NCI-H128 (cell line): ENCODE measurements around the gene PAQR5.
"Not testable (repeated sequence)": the region's sequence is repeated elsewhere in the genome, so short reads cannot be mapped to it uniquely, and the experiment has no call there.

Experiments used
- DNase-seq: peaks from one replicate; lab custom pipeline; 2025; ENCODE audit not compliant: unreplicated experiment; lab: John Stamatoyannopoulos, UW

PAQR5 gene

GRCh38 chr15:69351333-69351732 lies 52.6 kb downstream of the PAQR5 start:
- no peak for DNase-seq

- no peak for DNase-seq
These were observed 53.2 kb downstream of the PAQR5 start for GRCh38 chr15:69351884-69352283.

- no peak for DNase-seq
These were observed 59.4 kb downstream of the PAQR5 start for GRCh38 chr15:69357773-69358771.

DNA sequence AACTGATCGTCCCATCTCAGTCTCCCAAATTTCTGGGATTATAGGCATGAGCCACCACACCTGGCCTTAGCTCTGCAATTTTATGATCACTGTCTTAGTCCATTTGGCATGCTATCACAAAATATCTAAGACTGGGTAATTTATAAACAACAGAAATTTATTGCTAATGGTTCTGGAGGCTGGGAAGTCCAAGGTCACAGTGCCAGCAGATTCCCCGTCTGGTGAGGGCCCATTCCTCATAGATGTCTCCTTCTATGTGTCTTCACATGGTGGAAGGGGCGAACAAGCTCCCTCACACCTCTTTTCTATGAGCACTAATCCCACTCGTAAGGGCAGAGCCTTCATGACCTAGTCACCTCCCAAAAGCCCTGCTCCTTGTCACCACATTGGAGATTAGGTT lies 60.1 kb downstream of the PAQR5 start:
- no peak for DNase-seq

DNA sequence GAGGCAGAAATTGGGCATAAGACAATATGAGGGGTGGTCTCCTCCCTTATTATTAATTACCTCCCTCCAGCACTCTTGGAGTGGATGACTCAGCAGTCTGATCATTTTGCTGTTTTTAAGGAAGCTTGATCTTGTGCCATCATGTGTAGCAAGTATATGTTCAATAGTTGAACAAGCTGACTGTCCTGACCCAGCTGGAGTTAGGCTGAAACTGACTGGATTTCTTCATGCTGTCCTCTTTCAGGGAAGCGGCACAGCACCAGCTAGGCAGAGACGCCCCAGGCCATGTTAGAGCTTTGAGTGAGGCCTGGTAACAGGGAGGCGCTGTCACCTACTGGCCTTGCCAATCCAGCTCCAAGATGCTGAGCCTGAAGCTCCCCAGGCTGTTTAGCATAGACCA lies 61.0 kb downstream of the PAQR5 start:
- DNase-seq = no peak

GRCh38 chr15:69360642-69361041 lies 61.9 kb downstream of the PAQR5 start:
- no peak for DNase-seq

GRCh38 chr15:69367236-69367635 lies 68.5 kb downstream of the PAQR5 start:
- DNase-seq = no peak

- DNase-seq = no peak
These were observed 70.9 kb downstream of the PAQR5 start for GRCh38 chr15:69369631-69370030.

- no peak for DNase-seq
These were observed 74.7 kb downstream of the PAQR5 start for GRCh38 chr15:69373406-69373805.

DNA sequence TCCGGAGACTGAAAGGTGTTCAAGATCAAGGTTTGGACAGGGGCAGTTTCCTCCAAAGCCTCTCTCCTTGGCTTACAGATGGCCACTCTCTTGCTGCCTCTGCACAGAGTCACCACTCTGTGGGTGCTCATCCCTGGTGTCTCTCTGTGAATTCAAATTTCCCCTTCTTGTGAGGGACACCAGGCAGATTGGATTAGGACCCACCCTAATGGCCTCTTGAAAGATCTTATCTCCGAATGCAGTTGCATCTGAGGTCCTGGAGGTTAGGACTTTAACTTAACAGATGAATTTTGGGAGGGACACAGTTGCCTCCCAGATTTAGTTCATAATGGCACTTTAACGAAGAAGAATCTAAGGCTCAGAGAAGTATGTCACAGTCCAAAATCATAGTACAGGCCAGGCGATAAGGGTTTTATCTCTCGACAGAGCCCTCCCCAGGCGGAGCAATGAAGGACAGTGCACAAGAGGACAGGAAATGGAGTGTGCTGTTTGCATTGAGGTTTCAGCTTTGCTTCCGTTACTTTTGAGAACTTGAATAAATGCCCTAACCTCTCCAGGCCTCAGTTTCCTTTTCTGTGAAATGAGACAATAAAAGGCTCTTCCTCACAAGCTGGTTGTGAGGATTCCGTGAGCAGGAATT lies 76.6 kb downstream of the PAQR5 start:
- DNase-seq = no peak

DNA sequence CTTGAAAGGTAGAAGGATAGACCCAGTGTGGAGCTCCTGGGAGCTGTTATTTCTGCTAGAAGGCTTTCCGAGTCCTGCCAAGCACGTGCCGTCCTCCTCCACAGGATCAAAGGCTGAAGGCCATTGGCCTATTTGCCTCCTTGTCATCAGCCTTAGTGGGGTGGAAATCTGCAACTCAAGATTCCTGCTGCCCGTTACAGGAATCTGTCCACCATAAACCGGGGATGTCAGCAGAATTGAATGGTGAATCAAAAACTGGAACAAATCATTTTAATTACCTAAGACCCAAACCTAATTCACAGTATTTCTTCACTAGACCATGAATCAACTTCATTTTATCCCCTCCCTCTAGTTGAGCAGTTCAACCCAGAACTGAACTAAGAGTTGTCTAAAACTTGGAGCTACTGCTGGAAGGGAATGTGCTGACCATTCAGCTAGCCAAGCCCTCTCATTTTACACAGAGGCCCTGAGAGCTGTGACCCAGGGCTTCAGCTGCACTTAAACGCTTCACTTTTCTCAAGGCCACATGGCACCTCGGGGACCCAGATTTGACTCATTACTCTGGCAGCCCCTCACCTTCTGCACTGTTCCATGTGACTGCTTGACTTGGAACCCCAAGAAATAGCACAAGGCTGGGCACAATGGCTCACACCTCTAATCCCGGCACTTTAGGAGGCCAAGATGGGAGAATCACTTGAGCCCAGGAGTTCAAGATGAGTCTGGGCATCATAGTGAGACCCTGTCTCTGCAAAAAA lies 78.7 kb downstream of the PAQR5 start:
- no peak for DNase-seq

- no peak for DNase-seq
These were observed 81.5 kb downstream of the PAQR5 start for GRCh38 chr15:69380100-69380725.

- DNase-seq = no peak
These were observed 82.0 kb downstream of the PAQR5 start for GRCh38 chr15:69380726-69381105.

DNA sequence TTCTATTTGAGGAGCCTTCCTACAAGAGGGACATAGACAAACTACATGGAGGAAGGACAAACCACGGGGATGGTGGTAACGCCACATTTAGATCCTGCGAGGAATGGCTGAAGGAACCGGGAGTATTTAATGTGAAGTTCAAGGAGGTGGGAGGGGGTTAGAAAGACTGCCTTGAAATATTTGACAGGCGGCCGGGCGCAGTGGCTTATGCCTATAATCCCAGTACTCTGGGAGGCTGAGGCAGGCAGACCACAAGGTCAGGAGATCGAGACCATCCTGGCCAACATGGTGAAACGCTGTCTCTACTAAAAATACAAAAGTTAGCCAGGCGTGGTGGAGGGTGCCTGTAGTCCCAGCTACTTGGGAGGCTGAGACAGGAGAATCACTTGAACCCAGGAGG lies 83.5 kb downstream of the PAQR5 start:
- not testable (repeated sequence) for DNase-seq

DNA sequence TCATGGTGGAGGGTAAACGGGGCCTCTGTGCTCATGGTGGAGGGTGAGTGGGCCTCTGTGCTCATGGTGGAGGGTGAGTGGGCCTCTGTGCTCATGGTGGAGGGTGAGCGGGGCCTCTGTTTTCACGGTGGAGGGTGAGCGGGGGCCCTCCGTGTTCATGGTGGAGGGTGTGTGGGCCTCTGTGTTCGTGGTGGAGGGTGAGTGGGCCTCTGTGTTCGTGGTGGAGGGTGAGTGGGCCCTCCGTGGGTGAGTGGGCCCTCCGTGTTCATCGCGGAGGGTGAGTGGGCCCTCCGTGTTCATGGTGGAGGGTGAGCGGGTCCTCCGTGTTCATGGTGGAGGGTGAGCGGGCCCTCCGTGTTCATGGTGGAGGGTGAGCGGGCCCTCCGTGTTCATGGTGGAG lies 85.4 kb downstream of the PAQR5 start:
- DNase-seq = not testable (repeated sequence)

DNA sequence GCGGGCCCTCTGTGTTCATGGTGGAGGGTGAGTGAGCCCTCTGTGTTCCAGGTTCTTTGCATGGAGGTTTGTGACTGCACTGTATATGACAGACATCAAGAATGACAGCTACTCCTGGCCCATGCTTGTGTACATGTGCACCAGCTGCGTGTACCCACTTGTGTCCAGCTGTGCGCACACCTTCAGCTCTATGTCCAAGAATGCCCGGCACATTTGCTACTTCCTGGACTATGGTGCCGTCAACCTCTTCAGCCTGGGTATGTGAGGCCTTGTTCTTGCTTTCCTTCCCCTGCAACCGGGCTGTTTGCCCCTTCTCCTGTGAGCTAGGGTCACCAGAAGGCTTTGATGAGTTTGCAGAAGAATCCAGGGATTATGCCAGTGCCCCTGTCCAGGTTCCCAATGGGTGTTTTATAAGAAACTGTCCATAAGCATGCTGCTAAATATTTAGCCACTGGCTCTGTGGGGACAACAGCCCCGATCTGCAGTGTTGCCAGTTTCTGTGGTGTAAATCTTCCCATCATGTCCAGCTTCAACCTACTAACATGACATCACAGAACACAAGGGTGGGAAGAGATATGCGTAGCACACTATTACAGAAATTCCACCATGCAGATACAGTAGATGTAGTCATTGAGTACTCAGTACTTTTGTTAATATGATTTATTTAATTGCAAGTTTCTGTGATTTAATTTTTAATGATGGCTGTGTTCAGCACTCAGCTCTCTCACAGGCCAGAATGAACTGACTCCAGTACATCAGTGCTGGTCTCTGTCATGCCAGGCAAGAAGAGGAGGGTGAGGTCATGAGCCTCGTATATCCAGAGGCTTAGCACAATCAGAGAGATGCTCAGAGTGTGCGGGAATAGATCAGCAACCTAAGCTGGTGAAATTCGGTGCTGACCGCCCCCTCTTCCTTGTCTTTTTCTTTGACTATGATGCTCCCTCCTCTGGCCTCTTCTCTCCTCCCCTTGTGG lies 86.2 kb downstream of the PAQR5 start:
- no peak for DNase-seq

DNA sequence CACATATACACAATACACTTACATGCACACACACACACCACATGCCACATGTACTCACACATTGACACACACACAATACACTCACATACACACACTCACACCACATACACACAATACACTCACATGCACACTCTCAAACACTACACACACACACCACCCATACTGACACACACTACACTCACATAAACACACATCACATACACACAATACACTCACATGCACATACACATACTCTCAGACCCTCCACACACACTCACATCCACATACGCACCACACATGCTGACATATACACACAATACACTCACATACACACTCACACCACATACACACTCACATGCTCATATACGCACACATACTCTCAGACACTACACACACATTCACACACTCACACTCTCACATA lies 87.1 kb downstream of the PAQR5 start:
- DNase-seq = no peak

DNA sequence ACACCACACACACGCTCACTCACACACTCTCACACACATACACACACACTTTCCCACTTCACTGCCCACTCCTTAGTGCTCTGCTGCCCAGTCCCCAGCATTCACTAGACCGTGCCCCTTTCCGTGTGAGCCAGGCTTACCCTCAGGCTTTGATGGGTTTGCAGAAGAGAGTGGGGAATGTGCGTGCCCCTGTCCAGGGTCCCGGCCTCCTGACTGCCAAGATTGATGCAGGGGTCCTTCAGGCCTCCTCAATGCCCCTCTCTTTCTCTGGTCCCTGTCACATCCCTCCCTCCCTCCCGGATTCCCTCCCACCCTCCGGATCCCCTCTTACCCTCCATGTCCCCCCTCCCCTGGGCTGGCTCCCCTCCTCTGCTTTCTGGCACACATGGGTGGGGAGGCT lies 87.6 kb downstream of the PAQR5 start:
- no peak for DNase-seq

GRCh38 chr15:69388260-69388705 lies 89.6 kb downstream of the PAQR5 start:
- no peak for DNase-seq

- no peak for DNase-seq
These were observed 90.7 kb downstream of the PAQR5 start for GRCh38 chr15:69389426-69389825.
